Measurements from ENCODE around the gene PARP12. TPM values are rescaled to one million over a fixed set of nuclear protein-coding genes. Genes with fewer than 3 reads are reported as not detected.

Gene PARP12
- total and polyA plus RNA-seq, 9 of the 15 experiments (the other 6 are each of a cell fraction or from before 2014, with no cell fraction given): 4.6 to 40.4 (median 23.5) TPM

DNA sequence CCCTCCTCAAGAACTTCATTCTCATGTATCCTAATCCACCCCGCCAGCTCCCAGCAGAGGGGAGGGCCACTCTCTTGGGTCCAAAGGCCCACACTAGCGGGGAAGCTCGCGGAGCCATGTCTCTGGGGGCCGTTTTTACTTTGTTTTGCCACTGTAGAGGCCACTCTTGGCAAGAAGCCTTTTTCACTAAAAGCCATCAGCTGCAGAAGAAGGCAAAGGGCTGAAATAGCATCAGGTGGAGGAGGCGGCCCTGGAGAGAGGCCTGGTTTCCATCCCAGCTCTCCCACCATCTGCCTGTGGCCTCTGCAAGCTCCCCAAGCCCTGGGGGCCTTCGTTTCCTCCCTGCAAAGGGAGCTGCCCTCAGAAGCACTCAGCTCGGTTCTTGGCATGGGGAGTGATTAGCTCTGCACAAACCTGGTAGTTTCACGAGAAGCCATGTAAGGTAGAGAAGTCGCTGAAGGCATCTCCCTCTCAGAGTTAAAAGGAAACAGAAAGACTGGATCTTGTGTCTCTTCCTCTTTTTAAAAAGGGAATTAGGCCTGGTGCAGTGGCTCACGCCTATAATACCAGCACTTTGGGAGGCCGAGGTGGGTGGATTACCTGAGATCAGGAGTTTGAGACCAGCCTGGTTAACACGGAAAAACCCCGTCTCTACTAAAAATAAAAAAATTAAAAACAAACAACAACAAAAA, 70.3 kb downstream of the PARP12 start (continued):
- TF ChIP-seq, protein P1, sequence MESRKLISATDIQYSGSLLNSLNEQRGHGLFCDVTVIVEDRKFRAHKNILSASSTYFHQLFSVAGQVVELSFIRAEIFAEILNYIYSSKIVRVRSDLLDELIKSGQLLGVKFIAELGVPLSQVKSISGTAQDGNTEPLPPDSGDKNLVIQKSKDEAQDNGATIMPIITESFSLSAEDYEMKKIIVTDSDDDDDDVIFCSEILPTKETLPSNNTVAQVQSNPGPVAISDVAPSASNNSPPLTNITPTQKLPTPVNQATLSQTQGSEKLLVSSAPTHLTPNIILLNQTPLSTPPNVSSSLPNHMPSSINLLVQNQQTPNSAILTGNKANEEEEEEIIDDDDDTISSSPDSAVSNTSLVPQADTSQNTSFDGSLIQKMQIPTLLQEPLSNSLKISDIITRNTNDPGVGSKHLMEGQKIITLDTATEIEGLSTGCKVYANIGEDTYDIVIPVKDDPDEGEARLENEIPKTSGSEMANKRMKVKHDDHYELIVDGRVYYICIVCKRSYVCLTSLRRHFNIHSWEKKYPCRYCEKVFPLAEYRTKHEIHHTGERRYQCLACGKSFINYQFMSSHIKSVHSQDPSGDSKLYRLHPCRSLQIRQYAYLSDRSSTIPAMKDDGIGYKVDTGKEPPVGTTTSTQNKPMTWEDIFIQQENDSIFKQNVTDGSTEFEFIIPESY (CRISPR knock-in tag; IDR thresholded peaks at IDR 0.05): peak; percentile 95
- TF ChIP-seq POLR2H (tag; IDR thresholded peaks at IDR 0.05; ENCODE audit: low read depth) (no peak), ZNF311 (CRISPR knock-in tag; IDR thresholded peaks at IDR 0.05) (no peak), ZNF324 (CRISPR knock-in tag; IDR thresholded peaks at IDR 0.05) (no peak), ZMIZ1 (IDR thresholded peaks at IDR 0.05; ENCODE audit: low read depth in 2 of 2, low read length in 2 of 2) (no peak), FOS (IDR thresholded peaks at IDR 0.05; ENCODE audit: extremely low read depth, insufficient read length) (no peak), THRAP3 (IDR thresholded peaks at IDR 0.05; ENCODE audit: borderline replicate concordance) (no peak)
- TF ChIP-seq, protein P2, sequence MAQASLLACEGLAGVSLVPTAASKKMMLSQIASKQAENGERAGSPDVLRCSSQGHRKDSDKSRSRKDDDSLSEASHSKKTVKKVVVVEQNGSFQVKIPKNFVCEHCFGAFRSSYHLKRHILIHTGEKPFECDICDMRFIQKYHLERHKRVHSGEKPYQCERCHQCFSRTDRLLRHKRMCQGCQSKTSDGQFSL (CRISPR knock-in tag; IDR thresholded peaks at IDR 0.05): no peak
- TF ChIP-seq, protein P2 (tag; IDR thresholded peaks at IDR 0.05): no peak

All from K562 (cell line).